CD4-positive, alpha-beta T cell treated with Interleukin-15 for 1 hour (primary cell): Measurements from ENCODE around the gene FERMT3.

Source experiments
- DNase-seq: peaks from one replicate; pipeline ENCODE4 v3.0.0-alpha.2; 2020

FERMT3 gene

GRCh38 chr11:64222651-64223000 lies 16.1 kb downstream of the FERMT3 start:
- no peak for DNase-seq

DNA sequence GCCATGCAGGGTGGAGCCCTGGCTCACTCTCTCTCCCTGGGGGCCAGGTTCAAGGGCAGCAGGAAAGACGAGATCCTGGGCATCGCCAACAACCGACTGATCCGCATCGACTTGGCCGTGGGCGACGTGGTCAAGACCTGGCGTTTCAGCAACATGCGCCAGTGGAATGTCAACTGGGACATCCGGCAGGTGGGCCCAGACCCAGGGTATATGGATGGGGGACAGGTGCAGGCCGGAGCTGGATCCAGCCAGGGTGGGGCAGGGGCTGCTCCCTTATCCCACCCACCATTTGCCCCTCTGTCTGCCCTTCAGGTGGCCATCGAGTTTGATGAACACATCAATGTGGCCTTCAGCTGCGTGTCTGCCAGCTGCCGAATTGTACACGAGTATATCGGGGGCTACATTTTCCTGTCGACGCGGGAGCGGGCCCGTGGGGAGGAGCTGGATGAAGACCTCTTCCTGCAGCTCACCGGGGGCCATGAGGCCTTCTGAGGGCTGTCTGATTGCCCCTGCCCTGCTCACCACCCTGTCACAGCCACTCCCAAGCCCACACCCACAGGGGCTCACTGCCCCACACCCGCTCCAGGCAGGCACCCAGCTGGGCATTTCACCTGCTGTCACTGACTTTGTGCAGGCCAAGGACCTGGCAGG lies 16.6 kb downstream of the FERMT3 start:
- no peak for DNase-seq

DNA sequence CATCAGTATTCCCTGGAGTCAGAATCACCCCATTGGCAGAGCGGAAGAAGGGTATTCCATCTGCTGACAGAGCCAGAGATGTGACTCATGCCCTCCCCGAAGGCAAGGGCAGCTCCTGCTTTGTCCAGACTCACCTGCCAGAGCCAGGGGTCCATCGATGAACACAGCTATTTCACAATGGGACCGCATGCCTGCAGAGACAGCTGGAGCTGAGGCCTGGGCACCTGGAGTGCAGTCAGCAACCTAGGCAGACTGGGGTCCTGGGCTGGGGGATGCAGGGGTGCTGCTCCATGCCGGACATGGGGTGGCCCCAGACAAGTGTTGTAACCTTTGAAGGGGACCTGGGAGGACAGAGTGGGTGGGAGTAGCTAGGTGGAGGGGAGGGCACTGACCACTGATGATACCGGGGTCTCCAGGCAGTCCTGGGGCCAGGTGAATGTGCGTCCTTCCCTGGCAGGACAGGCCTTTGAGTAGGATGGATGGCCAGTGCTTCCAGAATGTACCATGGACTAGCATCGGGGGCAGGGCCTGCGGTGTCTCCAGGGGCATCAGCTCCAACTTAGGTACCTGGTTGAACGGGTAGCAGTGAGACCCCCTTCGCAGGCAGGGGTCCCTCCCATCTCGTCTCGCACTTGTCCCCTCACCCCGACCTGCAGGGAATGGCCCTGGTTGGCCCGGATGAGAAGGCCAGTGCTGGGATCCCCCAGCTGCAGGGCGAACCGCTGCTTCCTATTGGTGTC lies 17.8 kb downstream of the FERMT3 start:
- DNase-seq: no peak

DNA sequence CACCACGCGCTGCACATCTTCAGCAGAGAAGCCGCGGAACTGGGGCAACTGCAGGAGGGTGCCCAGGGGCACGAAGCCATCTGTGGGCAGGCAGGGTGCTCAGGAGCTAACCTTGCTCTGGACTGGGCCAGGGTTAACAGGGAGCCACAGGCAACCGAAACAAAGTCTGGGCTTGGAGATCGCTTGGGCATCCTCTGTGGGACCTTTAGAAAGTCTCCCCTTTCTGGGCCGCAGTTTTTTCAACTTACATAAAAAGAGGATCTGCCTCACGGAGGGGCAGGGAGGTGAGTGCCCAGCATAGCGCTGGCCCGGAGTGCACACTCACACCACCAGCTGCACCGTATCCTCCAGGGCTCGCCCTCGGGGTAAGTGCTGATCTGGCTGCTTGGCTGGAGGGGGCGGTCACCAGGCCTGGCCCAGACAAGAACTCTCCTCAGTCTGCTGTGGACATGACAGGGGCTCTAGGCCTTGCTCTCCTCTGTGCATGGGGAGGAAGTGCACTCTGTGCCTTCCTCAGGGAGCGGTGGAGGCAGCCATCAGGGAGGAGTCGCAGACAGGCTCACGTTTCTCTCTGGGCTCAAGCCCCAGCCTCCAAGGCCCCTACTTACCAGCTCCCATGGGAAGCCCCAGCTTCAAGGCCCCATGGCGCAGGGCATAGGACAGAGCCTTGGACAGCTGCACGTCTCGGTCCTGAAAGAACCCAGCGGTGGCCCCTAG lies 18.5 kb downstream of the FERMT3 start:
- DNase-seq: no peak

GRCh38 chr11:64225608-64226506 lies 19.3 kb downstream of the FERMT3 start, which contains the start of the genes NUDT22 and TRPT1:
Gene NUDT22 (plus strand): TSS chr11:64226274. CDS start chr11:64226653, 379 bp downstream.
Gene TRPT1 (minus strand): TSS chr11:64226186. CDS start chr11:64225860, 326 bp downstream.
- DNase-seq: peak; percentile 85

DNA sequence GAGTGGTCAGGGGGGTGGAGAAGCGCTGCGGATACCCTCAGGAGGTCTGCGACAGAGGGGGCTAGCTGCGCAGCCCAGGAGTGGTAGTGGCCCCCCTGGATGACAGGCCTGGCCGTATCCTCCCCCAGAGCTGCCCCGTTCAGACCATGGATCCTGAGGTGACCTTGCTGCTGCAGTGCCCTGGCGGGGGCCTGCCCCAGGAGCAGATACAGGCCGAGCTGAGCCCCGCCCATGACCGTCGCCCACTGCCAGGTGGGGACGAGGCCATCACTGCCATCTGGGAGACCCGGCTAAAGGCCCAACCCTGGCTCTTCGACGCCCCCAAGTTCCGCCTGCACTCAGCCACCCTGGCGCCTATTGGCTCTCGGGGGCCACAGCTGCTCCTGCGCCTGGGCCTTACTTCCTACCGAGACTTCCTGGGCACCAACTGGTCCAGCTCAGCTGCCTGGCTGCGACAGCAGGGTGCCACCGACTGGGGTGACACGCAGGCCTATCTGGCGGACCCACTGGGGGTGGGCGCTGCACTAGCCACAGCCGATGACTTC lies 20.1 kb downstream of the FERMT3 start:
- DNase-seq: peak; percentile 70

- no peak for DNase-seq
These were observed 21.0 kb downstream of the FERMT3 start for GRCh38 chr11:64227405-64227956.

- no peak for DNase-seq
These were observed 22.7 kb downstream of the FERMT3 start for GRCh38 chr11:64229090-64229743.

DNA sequence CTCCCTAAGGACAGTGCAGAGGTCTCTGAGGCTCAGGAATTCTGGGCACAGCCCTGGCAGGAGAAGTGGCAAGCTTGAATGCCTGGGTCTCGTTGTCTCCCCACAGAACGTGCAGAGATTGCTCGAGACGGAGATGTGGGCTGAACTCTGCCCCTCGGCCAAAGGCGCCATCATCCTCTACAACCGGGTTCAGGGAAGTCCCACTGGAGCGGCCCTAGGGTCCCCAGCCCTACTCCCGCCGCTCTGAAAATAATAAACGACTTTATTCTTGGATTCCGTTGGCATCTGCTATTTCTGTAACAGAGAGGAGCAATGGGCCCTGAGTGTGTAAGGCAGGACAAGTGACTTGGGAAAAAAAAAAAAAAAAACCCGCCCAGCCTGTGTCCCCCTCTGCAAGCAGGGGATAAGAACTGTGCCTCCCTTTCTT lies 23.2 kb downstream of the FERMT3 start:
- DNase-seq: no peak

- peak; percentile 91 for DNase-seq
These were observed 23.9 kb downstream of the FERMT3 start, which contains the start of gene DNAJC4 for GRCh38 chr11:64230171-64230984. Gene DNAJC4 (plus strand): TSS chr11:64230548. CDS start chr11:64230855, 307 bp downstream.

GRCh38 chr11:64230985-64231365 lies 24.5 kb downstream of the FERMT3 start:
- no peak for DNase-seq

DNA sequence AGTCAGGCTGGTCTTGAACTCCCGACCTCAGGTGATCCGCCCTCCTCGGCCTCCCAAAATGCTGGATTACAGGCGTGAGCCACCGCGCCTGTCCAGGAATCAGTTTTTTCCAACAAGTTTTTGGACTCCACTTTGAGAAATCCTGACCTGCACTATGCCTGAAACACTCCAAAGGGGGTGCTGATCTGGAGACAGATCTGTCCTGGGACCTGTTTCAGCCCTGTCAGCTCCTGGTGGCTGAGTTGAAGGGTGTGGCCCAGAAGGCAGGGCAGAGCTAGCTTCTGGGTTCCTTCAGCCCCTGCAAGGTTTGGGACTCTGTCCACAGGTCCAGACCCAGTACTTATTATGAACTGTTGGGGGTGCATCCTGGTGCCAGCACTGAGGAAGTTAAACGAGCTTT lies 25.0 kb downstream of the FERMT3 start:
- no peak for DNase-seq

- no peak for DNase-seq
These were observed 25.9 kb downstream of the FERMT3 start for GRCh38 chr11:64232182-64232966.

- no peak for DNase-seq
These were observed 26.4 kb downstream of the FERMT3 start for GRCh38 chr11:64232967-64233315.

DNA sequence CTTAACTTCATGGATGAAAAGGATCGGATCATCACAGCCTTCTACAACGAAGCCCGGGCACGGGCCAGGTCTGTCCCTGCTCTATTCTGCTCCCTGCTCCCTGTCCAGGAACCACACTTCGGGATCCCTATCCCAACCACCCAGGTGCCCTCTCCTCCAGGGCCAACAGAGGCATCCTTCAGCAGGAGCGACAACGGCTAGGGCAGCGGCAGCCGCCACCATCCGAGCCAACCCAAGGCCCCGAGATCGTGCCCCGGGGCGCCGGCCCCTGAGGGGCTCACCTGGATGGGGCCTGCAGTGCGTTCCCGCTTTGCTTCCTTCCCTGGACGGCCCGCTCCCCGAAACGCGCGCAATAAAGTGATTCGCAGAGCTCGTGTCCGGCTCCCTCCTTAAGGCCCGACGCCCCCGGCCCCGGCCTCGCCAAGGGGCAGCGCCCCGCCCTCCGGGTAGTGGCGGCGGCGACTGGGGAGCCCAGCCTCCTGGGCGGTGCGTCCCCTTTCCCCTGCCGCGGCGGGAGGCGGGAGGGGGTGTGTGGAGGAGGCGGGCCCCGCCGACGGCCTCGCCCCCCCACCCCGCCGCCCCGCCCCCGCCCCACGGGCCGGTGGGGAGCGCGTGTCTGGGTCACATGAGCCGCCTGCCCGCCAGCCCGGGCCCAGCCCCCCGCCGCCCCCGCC lies 27.5 kb downstream of the FERMT3 start, which contains the start of gene VEGFB:
TSS of gene VEGFB (plus strand) at position 672 of the 674 bp plus-strand sequence. CDS start 250 bp downstream, outside the sequence.
- DNase-seq: peak; percentile 80

DNA sequence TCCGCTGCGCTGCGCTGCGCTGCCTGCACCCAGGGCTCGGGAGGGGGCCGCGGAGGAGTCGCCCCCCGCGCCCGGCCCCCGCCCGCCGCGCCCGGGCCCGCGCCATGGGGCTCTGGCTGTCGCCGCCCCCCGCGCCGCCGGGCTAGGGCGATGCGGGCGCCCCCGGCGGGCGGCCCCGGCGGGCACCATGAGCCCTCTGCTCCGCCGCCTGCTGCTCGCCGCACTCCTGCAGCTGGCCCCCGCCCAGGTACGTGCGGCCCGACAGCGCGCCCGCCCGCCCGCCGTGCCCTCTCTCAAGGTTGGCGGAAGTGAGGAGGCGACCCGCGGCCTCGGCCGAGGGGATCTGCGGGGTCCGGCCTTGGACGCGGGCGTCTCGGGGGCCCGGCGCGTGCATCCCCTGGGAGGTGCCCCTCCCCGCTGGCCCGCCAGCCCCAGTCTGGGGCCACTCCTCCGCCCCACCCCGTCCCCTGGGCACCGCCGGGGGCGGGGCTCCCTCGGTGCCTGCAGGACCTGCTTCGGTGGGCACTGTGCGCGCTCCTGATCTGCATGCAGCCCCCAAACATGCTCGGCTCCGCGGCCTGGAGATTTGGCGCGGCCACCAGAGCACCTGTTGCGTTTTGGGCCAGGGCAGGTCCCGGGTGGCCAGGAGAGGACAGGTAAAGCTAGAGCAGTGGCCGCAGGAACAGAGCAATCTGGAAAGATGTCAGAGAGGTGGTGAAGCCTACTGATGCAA lies 28.3 kb downstream of the FERMT3 start:
- peak; percentile 49 for DNase-seq

- no peak for DNase-seq
These were observed 29.1 kb downstream of the FERMT3 start for GRCh38 chr11:64235437-64236161.
